Measurements from ENCODE around the gene VCAN.

The VCAN gene

GRCh38 chr5:83503662-83504061, 32.1 kb downstream of the VCAN start:
- DNase-seq, result no peak

- no peak for DNase-seq
These were observed 35.9 kb downstream of the VCAN start for GRCh38 chr5:83507431-83507830.

- DNase-seq, result peak; percentile 98
These were observed 38.0 kb downstream of the VCAN start for GRCh38 chr5:83509540-83509939.

GRCh38 chr5:83510260-83510659, 38.7 kb downstream of the VCAN start:
- DNase-seq, result no peak

- DNase-seq, result peak; percentile 21
These were observed 40.7 kb downstream of the VCAN start for GRCh38 chr5:83512061-83512745.

GRCh38 chr5:83513081-83513480, 41.5 kb downstream of the VCAN start:
- DNase-seq, result no peak

GRCh38 chr5:83513491-83513890, 41.9 kb downstream of the VCAN start:
- no peak for DNase-seq

- no peak for DNase-seq
These were observed 44.8 kb downstream of the VCAN start for GRCh38 chr5:83516377-83516776.

GRCh38 chr5:83517072-83517687, 45.6 kb downstream of the VCAN start:
- DNase-seq, result no peak

GRCh38 chr5:83517688-83518085, 46.1 kb downstream of the VCAN start:
- DNase-seq, result no peak

GRCh38 chr5:83518319-83519061, 46.9 kb downstream of the VCAN start:
- DNase-seq, result no peak

GRCh38 chr5:83522446-83522845, 50.9 kb downstream of the VCAN start:
- no peak for DNase-seq

GRCh38 chr5:83523929-83524328, 52.4 kb downstream of the VCAN start:
- DNase-seq, result no peak

- DNase-seq, result no peak
These were observed 52.8 kb downstream of the VCAN start for GRCh38 chr5:83524345-83524744.

- DNase-seq, result no peak
These were observed 53.4 kb downstream of the VCAN start for GRCh38 chr5:83524991-83525390.

GRCh38 chr5:83526289-83526688, 54.7 kb downstream of the VCAN start:
- no peak for DNase-seq

- DNase-seq, result no peak
These were observed 55.7 kb downstream of the VCAN start for GRCh38 chr5:83527221-83527620.

- no peak for DNase-seq
These were observed 56.3 kb downstream of the VCAN start for GRCh38 chr5:83527722-83528438.

- DNase-seq, result no peak
These were observed 56.9 kb downstream of the VCAN start for GRCh38 chr5:83528439-83528769.

GRCh38 chr5:83530193-83530592, 58.6 kb downstream of the VCAN start:
- no peak for DNase-seq

GRCh38 chr5:83531661-83532060, 60.1 kb downstream of the VCAN start:
- no peak for DNase-seq

GRCh38 chr5:83538786-83539462, 67.4 kb downstream of the VCAN start:
- no peak for DNase-seq

- no peak for DNase-seq
These were observed 67.9 kb downstream of the VCAN start for GRCh38 chr5:83539463-83539790.

Data from NCI-H226 (cell line).